ENCODE measurements around the gene GBA2. TPM values are rescaled to one million over a fixed set of nuclear protein-coding genes. Genes with fewer than 3 reads are reported as not detected.
A peak's percentile ranks its signal among the peaks of the same experiment; 100 is the strongest.

The GBA2 gene
- total RNA-seq, 6 experiments from 2014 or later: 29.5 to 53.7 (median 35.2) TPM

- 83% methylated on average over 4 of the region's 4 CpGs for WGBS (ENCODE audit: insufficient coverage, low coverage, low lambda C conversion rate, missing lambda C conversion rate)
- intact Hi-C loops (cut with DNase I): no loop called here
- Histone ChIP-seq H3K27ac (no peak overlapping the region), H3K4me1 (peaks cover 0 to 23% (median 8%) of the 10 kb centered on the region in 4 donors), H3K27me3 (no peaks in the 10 kb centered on the region), H3K9me3 (no peaks in the 10 kb centered on the region), H3K4me3 (no peak overlapping the region), H3K36me3 (no peaks in the 10 kb centered on the region)
- TF ChIP-seq CTCF (IDR thresholded peaks at IDR 0.05) (no peak), POLR2A (IDR thresholded peaks at IDR 0.05) (no peak)
- DNase-seq: no peak
- no peak for ATAC-seq
Measured at GRCh38 chr9:35776018-35776417, 27.0 kb upstream of the GBA2 start.

GRCh38 chr9:35774907-35775635 lies 26.0 kb upstream of the GBA2 start:
- no peak for TF ChIP-seq POLR2A (IDR thresholded peaks at IDR 0.05)
- TF ChIP-seq CTCF (IDR thresholded peaks at IDR 0.05): no peak
- intact Hi-C loops (cut with DNase I): no loop called here
- Histone ChIP-seq H3K4me1 (peaks cover 0 to 29% (median 12%) of the 10 kb centered on the region in 4 donors), H3K36me3 (no peaks in the 10 kb centered on the region), H3K9me3 (no peaks in the 10 kb centered on the region), H3K27me3 (no peaks in the 10 kb centered on the region), H3K4me3 (no peak overlapping the region), H3K27ac (peak overlapping the region in 1 of 3 donors; percentile 16)
- 51% methylated on average over 7 of the region's 7 CpGs for WGBS (ENCODE audit: insufficient coverage, low coverage, low lambda C conversion rate, missing lambda C conversion rate)
- DNase-seq (no peak), ATAC-seq (peak; percentile 50 to 79 (median 70))

- H3K27ac ChIP-seq: peak overlapping the region in 1 of 3 donors; percentile 18
- H3K4me1 ChIP-seq: peaks cover 0 to 29% (median 12%) of the 10 kb centered on the region in 4 donors
- H3K4me3 ChIP-seq: no peak overlapping the region
- no peaks in the 10 kb centered on the region for H3K36me3 ChIP-seq
- ATAC-seq: peak in 3 of 4 donors; percentile 13 to 40 (median 20)
- intact Hi-C loops (cut with DNase I): no loop called here
- 80% methylated on average over 3 of the region's 3 CpGs for WGBS (ENCODE audit: insufficient coverage, low coverage, low lambda C conversion rate, missing lambda C conversion rate)
- no peak for DNase-seq
- TF ChIP-seq CTCF (IDR thresholded peaks at IDR 0.05) (no peak), POLR2A (IDR thresholded peaks at IDR 0.05) (no peak)
- no peaks in the 10 kb centered on the region for H3K9me3 ChIP-seq
- H3K27me3 ChIP-seq: no peaks in the 10 kb centered on the region
Measured at GRCh38 chr9:35771943-35772342, 22.9 kb upstream of the GBA2 start.

GRCh38 chr9:35771534-35771933 lies 22.5 kb upstream of the GBA2 start:
- WGBS (ENCODE audit: insufficient coverage, low coverage, low lambda C conversion rate, missing lambda C conversion rate): 29% methylated on average over 1 of the region's 1 CpG
- no peak for TF ChIP-seq POLR2A (IDR thresholded peaks at IDR 0.05)
- TF ChIP-seq CTCF (IDR thresholded peaks at IDR 0.05): no peak
- ATAC-seq: peak; percentile 27 to 64 (median 49)
- Histone ChIP-seq H3K36me3 (no peaks in the 10 kb centered on the region), H3K4me3 (no peak overlapping the region), H3K27ac (peak overlapping the region in 2 of 3 donors; percentile 4 to 18), H3K27me3 (no peaks in the 10 kb centered on the region), H3K4me1 (peaks cover 0 to 29% (median 12%) of the 10 kb centered on the region in 4 donors), H3K9me3 (no peaks in the 10 kb centered on the region)
- intact Hi-C loops (cut with DNase I): no loop called here
- DNase-seq: no peak

Data from right lobe of liver (tissue), 6 donors.